LHCN-M2 (cell line): ENCODE results near the gene CCDC88C. TPM values are rescaled to one million over a fixed set of nuclear protein-coding genes. Genes with fewer than 3 reads are reported as not detected.

ENCODE experiments used
- DNase-seq: peaks from one replicate; pipeline ENCODE4 v3.0.0-alpha.2; 2012; ENCODE audit warnings: low read depth
- total RNA-seq: library from RNA; depleted of rRNA; stranded (reverse); fragments of >200 nt; gene quantifications from 2 replicates; pipeline ENCODE4 v1.2.3, GENCODE V29; 2014

Gene CCDC88C
- total RNA-seq, 1 experiment from 2014 or later = 0.06 TPM

GRCh38 chr14:91327661-91328312, 89.8 kb downstream of the CCDC88C start:
- no peak for DNase-seq

GRCh38 chr14:91327250-91327595, 90.4 kb downstream of the CCDC88C start:
- DNase-seq = no peak

GRCh38 chr14:91326514-91327249, 90.9 kb downstream of the CCDC88C start:
- no peak for DNase-seq

GRCh38 chr14:91324606-91325575, 92.7 kb downstream of the CCDC88C start:
- no peak for DNase-seq

- DNase-seq = peak; percentile 39
Measured at GRCh38 chr14:91323671-91324605, 93.7 kb downstream of the CCDC88C start.

GRCh38 chr14:91323031-91323430, 94.6 kb downstream of the CCDC88C start:
- DNase-seq = no peak

GRCh38 chr14:91322623-91323022, 95.0 kb downstream of the CCDC88C start:
- DNase-seq = no peak

GRCh38 chr14:91321131-91321530, 96.5 kb downstream of the CCDC88C start:
- DNase-seq = no peak

- DNase-seq = no peak
Measured at GRCh38 chr14:91320266-91320665, 97.4 kb downstream of the CCDC88C start.

GRCh38 chr14:91318911-91319310, 98.7 kb downstream of the CCDC88C start:
- DNase-seq = no peak

GRCh38 chr14:91317381-91318308, 100.0 kb downstream of the CCDC88C start:
- no peak for DNase-seq

- DNase-seq = no peak
Measured at GRCh38 chr14:91316761-91317160, 100.9 kb downstream of the CCDC88C start.

- no peak for DNase-seq
Measured at GRCh38 chr14:91315844-91316267, 101.8 kb downstream of the CCDC88C start.

GRCh38 chr14:91313852-91314251, 103.8 kb downstream of the CCDC88C start:
- DNase-seq = no peak

GRCh38 chr14:91313154-91313850, 104.3 kb downstream of the CCDC88C start:
- no peak for DNase-seq

GRCh38 chr14:91311284-91311662, 106.3 kb downstream of the CCDC88C start:
- no peak for DNase-seq

GRCh38 chr14:91310606-91311283, 106.9 kb downstream of the CCDC88C start:
- no peak for DNase-seq

- DNase-seq = no peak
Measured at GRCh38 chr14:91309756-91310280, 107.8 kb downstream of the CCDC88C start.
